Neural progenitor cell (in vitro differentiated cells): Measurements from ENCODE around the gene CHST9.

Source experiments
- CTCF ChIP-seq: fragments of 200-600 bp; sonication (generic); IDR thresholded peaks from 2 replicates; pipeline ENCODE4 v1.5.1; 2017; ENCODE audit warnings: antibody characterized with exemption, mild to moderate bottlenecking
- EZH2 ChIP-seq: fragments of 200-600 bp; sonication (generic); IDR thresholded peaks from 2 replicates; pipeline ENCODE4 v1.6.1; 2017; ENCODE audit warnings: antibody characterized with exemption, mild to moderate bottlenecking, moderate library complexity
- EZH2phosphoT487 ChIP-seq: fragments of 200-600 bp; sonication (generic); IDR thresholded peaks from 2 replicates; pipeline ENCODE4 v1.6.1; 2017; ENCODE audit warnings: antibody characterized with exemption

DNA sequence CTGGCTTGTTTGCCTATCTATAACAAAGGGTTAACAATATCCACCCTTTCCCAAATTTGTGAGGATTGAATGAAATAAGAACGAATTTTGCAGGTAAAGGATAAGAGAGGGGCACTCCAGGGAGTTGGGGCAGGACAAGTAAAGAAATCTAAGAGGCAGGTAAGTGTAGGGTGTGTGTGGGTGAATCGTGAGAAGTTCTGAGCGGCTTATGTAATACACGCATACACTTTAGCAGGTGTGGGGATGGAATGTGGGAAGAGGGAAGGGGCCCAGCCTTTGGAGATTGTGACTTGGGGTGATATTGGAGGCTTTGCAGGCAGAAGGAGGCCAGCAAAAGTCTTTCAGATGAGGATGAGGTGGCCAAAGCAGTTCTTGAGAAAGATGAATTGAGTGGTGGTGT, 236.4 kb downstream of the CHST9 start:
- no peak for TF ChIP-seq CTCF
- TF ChIP-seq EZH2, result no peak
- no peak for TF ChIP-seq EZH2phosphoT487
